WI38 (cell line): Measurements from ENCODE around the gene CACNA1A.
"Not testable (repeated sequence)": the region's sequence is repeated elsewhere in the genome, so short reads cannot be mapped to it uniquely, and the experiment has no call there.

Experiments
- H3K4me3 ChIP-seq: 2 replicates; pipeline ENCODE4 v1.5.1; 2011; ENCODE audit warnings: low read depth, mild to moderate bottlenecking, control low read depth, low read length
- TF ChIP-seq, protein P1 (sequence below): IDR thresholded peaks from 2 replicates; pipeline ENCODE4 v1.5.1; 2012; ENCODE audit warnings: low read depth, mild to moderate bottlenecking, control low read depth, low read length

The CACNA1A gene

GRCh38 chr19:13363954-13364353 is 142.3 kb downstream of the CACNA1A start:
- TF ChIP-seq, protein P1, sequence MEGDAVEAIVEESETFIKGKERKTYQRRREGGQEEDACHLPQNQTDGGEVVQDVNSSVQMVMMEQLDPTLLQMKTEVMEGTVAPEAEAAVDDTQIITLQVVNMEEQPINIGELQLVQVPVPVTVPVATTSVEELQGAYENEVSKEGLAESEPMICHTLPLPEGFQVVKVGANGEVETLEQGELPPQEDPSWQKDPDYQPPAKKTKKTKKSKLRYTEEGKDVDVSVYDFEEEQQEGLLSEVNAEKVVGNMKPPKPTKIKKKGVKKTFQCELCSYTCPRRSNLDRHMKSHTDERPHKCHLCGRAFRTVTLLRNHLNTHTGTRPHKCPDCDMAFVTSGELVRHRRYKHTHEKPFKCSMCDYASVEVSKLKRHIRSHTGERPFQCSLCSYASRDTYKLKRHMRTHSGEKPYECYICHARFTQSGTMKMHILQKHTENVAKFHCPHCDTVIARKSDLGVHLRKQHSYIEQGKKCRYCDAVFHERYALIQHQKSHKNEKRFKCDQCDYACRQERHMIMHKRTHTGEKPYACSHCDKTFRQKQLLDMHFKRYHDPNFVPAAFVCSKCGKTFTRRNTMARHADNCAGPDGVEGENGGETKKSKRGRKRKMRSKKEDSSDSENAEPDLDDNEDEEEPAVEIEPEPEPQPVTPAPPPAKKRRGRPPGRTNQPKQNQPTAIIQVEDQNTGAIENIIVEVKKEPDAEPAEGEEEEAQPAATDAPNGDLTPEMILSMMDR, result no peak

GRCh38 chr19:13363245-13363644 is 143.0 kb downstream of the CACNA1A start:
- no peak overlapping the region for H3K4me3 ChIP-seq
- TF ChIP-seq, protein P1, result no peak

More at GRCh38 chr19:13363954-13364353, 142.3 kb downstream of the CACNA1A start:
- H3K4me3 ChIP-seq, result no peak overlapping the region

DNA sequence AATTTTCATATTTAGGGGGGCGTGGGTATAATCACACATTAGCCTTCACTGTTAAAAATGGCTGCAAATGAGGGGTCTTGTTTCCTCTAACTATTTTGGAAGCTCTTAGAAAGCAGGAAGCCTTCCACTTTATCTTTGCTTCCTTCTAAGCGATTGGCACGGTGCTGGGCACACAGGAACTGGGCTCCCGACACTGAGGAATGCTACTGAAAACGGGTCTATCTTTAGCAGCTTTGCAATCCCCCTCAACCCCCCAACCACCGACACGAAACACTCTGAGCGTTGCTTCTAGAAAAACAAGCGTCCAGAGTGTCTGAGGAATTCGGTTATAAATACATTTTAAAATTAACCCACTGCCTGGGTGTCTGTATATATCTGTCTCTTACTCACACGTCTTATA is 143.6 kb downstream of the CACNA1A start:
- H3K4me3 ChIP-seq, result no peak overlapping the region
- TF ChIP-seq, protein P1, result no peak

GRCh38 chr19:13361726-13362125 is 144.6 kb downstream of the CACNA1A start:
- H3K4me3 ChIP-seq, result not testable (repeated sequence)

DNA sequence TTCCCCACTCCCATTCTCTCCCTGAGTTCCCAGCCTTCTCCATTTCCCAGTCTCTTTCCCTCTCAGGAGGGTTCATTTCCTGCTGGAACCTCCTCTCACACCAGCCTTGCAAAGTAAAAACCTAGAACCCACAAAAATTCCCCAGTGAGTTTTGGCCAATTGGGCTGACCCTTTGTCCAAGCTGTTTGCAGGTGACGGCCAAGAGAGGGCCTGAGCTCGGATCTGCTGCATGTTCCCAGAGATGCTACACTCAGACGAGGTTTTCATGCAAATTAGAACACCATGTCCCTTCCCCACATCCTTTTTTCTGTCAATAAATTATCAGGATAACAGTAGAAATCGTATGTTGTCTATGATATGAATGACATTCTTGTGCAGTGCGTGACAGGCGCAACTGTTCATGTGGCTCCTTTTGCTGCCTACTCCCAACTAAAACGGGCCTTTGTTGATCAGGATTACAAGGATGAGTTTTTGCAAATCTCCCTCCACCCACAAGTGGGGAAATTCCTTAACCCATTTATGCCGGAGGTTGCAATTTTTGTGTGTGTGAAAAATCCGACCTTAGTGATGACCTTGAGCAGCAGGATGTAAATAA is 149.5 kb downstream of the CACNA1A start:
- TF ChIP-seq, protein P1, result no peak
- H3K4me3 ChIP-seq, result no peak overlapping the region

DNA sequence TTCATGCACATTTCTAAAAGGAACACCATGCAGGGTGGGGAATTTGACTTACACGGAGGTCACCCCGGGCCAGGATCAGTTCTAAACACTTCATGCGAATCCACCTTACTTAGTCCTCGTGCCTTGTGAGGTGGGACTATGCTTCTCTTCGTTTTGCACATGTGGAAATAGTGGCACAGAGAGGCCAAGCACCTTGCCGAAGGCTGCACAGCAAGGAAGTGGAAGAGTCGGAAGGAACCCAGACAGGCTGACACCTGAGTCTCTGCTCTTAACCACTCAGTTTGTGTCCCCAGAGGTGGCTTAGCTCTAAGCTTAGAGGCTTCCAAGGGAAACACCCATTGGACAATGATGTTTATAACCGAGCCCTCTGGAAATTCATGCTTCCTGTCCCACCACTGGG is 150.1 kb downstream of the CACNA1A start:
- no peak overlapping the region for H3K4me3 ChIP-seq
- TF ChIP-seq, protein P1, result no peak

DNA sequence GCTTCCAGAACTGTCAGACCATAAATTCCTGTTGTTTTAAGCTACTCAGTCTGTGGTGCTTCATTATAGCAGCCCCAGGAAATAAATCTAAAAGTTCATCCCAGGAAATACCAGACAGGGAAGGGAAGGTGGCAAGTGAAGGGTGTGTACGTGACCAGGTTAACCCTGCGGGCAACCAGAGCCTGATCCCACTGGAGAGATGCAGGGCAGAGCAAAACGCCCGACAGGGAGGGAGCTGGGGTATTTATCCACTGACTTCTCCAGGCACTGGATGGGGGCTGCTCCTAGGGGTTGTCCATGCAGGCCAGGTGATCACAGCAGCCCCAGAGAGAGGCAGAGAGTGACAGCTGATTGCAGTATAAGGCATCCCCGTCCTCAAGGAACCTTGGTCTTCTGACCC is 150.9 kb downstream of the CACNA1A start:
- H3K4me3 ChIP-seq, result no peak overlapping the region
- TF ChIP-seq, protein P1, result no peak

GRCh38 chr19:13353625-13354024 is 152.7 kb downstream of the CACNA1A start:
- H3K4me3 ChIP-seq, result no peak overlapping the region

More at GRCh38 chr19:13353625-13354024, 152.7 kb downstream of the CACNA1A start:
- TF ChIP-seq, protein P1, result no peak
